GM11168 (cell line): ENCODE results near the gene CEP128.

Experiments used
- in situ Hi-C: fragments of 300-500 bp; cut with MboI; formaldehyde crosslinking; loops from one replicate; pipeline ENCODE4 v1.12.0; 2022; ENCODE audit warnings: low sequenced_read_pairs; ENCODE audit not compliant: unreplicated experiment

The CEP128 gene

DNA sequence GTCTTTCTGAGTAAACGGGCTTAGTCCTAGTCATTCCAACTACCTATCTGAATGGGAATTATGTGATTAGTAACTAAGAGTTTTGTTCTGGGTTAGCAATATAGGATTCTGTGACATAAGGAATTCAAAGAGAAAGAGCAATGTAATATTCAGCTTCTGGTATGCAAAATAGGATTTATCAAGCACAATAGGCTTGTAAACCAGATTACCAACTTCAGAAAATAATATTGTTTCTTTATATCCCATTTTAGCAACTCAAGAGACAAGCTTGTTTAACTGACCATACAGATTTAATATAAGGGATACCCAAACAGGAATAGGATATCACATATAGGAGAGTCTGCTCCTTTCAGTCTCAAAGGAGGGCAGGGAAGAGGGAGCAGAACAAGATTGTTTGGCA, 240.9 kb downstream of the CEP128 start:
- in situ Hi-C loops = no loop called here

DNA sequence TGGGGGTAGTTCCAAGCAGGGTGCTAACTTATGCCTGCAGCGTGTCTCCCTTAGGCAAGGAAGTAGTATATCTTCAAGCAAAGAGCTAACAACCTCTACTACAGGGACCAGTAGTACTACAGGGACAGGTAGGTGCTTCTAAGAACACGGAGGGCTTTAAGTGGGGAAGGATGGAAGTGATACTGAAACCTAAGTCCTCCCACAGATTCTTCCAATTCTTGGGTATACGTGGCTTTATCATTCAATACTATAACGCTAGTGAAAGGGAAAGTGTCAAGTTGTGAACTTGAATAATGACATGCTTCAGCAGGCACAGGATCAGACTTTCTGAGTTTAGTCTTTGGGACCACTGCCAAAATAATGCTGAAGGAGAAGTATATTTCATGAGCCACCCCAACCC, 241.7 kb downstream of the CEP128 start:
- in situ Hi-C loops = no loop called here

DNA sequence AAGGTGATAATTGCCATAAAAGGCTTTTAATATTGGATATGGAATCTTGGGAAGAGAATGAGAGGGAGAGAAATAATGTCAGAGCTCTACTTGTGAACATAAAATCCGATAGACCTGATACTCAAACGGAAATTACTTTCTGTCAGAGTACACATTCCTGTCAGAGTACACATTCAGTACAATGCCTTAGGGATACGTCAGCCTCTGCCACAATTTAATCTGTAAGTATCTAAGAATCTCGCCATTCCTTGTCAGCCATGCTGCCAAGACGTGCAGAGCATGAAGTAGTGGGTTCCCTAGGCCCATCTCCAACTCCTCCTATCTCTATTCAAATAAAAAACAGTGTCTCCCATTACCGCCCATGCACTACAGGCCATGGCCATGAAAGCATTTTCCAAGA, 242.6 kb downstream of the CEP128 start:
- in situ Hi-C loops = no loop called here

DNA sequence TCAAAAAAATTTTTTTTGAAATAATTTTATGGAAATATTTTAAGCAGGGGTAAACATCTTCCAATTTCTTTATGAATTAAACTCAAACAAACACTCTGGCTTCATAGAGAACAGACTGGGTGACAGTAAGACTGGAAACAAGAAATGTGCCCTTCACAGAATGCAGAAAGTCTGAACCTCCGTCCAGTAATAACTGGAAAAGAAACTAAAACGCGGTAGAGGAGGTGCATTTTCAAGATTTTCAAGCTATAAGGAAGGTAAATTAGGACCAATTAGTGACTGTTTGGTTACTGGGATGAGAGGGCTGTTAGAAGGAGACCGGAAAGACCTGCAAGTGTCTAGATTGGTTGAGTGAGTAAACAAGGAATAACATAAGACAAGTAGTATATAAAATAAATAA, 245.7 kb downstream of the CEP128 start:
- in situ Hi-C loops = no loop called here

DNA sequence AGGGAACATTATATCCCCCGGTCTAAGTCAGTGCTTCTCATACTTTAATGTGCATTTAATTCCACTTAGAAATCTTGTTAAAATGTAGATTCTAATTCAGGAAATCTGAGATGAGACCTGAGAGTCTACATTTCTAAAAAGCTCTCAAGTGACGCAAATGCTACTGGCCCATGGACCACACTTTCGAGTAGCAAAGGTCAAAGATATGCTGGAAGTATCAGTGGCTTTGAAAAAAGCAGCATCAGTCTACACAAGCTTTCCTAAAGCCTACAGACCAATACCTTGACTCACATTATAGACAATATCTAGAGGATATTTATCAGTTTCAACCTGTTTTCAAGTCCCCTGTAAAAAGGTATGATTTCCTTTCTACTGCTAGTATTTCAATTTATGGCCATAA, 248.6 kb downstream of the CEP128 start:
- in situ Hi-C loops = no loop called here

DNA sequence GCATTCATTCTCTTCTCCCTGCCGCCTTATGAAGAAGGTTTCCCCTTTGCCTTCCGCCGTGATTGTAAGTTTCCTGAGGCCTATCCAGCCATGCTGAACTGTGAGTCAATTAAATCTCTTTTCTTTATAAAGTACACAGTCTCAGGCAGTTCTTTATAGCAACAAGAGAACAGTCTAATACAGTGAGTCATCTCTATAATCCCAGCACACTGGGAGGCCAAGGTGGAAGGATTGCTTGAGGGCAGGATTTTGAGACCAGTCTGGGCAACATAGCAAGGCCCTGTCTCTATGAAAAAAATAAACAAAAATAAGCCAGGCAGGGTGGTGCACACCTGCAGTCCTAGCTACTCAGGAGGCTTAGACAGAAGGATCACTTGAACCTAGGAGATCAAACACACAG, 259.9 kb downstream of the CEP128 start:
- in situ Hi-C loops = no loop called here

DNA sequence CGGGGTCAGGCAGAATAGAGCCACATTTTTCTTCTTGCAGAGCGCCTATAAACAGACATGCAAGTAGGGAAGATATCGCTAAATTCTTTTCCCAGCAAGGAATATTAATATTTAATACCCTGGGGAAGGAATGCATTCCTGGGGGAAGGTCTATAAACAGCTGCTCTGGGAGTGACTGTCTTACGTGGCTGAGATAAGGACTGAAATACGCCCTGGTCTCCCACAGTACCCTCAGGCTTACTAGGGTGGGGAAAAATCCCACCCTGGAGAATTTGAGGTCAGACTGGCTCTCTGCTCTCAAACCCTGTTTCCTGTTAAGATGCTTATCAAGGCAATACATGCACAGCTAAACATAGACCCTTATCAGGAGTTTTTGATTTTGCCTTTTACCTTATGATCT, 262.3 kb downstream of the CEP128 start:
- in situ Hi-C loops = no loop called here

DNA sequence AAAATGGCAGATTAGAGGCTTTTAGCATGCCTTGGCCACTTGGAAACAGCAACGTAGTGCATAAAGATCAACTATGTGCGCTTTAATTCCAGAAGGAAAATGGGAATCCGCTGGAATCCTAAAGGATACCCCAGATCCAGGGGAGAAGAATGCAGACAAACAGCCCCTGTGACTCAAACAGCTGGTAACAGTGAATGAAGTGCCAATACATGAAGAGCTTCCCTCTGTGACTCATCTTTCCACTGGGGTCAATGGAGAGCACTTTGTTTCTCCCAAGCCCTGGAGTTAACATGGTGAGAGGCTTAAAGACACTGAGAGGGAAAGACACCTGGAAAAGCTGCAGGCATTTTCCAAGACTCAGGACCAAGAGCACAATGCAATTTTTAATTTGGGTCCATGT, 263.1 kb downstream of the CEP128 start:
- in situ Hi-C loops = no loop called here

DNA sequence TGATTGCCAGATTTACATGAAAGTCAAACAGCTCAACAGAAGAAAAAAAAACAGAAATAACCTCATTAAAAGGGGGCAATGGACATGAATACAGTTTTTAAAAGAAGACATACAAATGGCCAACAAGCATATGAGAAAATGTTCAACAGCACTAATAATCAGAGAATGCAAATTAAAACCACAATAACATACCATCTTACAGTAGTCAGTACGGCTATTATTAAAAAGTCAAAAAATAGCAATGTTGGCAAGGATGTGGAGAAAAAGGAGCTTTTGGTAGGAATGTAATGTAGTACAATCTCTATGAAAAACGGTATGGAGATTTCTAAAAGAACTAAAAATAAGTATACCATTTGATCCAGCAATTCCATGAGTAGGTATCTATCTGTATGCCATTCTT, 272.1 kb downstream of the CEP128 start:
- in situ Hi-C loops = no loop called here

DNA sequence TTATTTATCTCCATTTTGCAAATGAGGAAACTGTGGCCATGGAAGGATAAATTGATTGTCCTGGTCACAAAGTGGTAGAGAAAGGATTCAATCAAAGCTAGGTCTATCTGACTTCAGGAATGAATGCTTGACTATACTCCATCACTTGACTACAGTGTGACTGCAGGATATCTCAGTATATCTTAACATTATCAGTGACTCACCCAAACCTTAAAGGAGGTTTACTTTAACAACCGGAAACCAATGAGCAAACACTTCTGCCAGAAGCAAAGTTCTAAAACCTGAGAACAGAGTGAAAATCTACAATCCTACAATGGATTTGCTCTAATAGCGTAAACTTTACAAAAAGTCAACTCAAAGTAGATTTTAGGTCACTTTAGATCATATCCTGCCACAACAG, 277.0 kb downstream of the CEP128 start:
- in situ Hi-C loops = no loop called here

DNA sequence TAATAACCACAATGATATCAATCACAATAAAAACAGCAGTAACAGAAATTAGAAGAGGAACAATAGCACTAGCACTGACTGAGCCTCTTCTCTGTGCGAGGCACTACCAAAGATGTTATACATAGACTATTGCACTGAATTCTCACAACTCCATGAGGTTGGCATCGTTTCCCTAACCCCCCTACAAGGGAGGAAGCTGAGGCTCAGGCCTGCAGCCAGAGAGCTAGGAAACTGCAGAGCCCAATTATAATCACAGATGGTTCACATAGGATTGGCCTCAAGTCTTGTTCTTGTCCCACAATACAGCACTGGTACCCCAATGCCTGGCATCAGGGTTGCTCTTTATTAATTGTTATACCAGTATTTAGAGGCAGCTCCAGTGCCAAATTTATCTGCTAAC, 278.0 kb downstream of the CEP128 start:
- in situ Hi-C loops = no loop called here

DNA sequence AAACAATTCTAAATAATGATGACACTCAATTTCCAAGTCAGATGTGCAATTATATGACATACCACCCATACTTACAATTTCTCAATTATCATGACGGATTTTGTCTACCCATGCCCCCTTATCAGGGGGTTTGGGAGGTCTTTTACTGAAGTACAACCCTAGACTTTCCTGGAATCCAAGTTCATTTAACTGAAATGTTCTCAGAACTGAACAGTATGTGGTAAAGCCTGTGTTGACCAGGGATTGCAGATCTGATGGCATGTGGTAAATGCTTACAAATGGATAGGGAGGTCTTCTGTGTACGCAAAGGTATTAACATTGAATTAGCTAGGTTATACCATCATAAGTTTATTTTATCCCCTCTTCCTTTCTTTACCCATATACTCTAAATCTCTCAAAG, 281.8 kb downstream of the CEP128 start:
- in situ Hi-C loops = no loop called here

DNA sequence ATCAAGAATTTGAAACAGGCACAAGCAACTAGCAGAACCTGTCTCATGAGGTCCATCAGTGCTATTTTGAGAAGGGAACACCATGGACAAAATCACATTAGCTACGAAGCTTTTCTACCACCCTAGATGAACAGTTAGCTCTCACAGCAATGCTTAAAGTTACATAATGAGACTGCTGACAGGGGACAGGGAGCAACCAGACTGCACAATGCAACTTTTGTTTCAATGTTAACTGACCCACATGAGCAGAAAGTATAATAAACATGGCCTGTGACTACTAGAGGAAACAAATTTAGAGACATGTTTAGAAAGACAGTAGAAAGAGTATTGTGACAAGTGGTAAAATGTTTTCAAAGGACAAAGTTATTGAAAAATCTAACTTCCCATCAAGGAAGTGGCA, 282.8 kb downstream of the CEP128 start:
- in situ Hi-C loops = no loop called here

DNA sequence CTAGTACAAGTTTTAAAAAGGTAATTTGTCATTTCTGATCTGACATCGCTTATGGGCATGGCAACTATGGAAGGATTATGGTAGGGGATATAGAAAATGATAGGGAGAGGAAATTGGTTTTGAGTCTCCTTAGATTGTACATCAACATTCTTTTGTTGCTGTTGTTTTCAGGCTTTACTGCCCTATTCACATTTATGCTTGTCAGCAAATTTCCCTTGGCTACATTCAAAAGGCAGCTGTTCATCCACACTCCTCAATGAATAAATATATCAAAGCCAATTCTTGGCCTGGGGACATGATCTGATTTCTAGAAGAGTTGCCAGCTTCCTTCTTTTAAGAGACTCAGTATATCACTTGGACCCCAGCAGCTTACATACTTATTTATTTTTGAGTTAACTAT, 283.4 kb downstream of the CEP128 start:
- in situ Hi-C loops = no loop called here

DNA sequence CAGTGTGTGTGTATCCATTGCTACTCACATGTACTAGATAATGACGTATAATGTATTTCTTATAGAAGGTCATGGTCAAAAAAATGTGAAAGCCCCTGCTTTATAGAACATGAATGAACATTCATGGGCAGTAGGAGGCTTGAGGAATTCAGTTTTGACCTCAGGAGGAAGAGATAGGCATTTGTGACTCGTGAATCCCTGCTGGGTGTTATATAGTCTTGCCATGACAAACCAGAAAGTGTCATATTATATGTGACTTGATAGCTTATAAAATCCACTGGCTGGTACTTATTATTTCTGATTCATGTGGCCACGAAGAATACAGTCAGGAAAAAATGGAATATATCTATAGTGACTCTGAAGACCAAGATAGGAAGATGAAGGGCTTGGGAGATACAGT, 287.6 kb downstream of the CEP128 start:
- in situ Hi-C loops = no loop called here

DNA sequence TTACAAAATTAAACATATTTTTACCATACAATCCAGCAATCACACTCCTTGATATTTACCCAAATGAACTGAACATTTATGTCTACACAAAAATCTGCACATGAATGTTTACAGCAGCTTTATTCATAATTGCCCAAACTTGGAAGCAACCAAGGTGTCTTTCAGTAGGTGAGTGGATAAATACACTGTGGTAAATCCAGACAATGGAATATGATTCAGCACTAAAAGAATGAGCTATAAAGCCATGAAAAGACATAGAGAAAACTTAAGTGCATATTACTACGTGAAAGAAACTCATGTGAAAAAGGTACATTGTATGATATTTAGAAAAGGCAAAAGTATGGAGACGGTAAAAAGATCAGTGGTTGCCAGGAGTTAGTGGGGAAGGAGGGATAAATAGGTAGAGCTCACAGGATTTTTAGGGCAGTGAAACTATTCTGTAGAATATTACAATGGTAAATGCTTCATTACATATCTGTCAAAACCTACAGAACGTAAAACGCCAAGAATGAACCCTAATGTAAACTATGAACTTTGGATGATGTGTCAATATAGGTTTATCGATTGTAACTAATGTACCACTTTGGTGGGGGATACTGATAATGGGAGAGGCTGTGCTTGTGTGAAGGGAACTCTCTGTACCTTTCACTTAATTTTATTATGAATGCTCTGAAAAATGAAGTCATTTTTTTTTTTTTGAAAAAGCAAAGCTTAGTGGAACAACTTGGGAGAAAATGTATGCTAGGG, 295.7 kb downstream of the CEP128 start:
- in situ Hi-C loops = no loop called here

DNA sequence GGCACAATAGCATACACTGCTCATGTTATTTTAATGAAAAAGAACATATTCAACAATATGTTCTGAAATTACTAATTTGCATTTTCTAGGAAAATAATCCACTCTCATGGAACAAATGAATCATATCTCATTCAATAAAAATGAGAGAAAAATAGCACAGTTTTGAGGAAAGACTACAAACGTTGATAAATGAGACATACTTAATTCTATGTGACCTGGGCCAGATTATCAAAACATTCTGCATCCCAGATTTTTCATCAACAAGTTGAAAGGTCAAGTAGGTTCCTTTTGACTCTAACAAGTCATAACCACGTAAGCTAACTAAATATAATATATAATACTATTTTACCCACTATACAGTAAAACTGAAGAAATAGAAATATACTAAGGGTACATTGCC, 296.7 kb downstream of the CEP128 start:
- in situ Hi-C loops = no loop called here

DNA sequence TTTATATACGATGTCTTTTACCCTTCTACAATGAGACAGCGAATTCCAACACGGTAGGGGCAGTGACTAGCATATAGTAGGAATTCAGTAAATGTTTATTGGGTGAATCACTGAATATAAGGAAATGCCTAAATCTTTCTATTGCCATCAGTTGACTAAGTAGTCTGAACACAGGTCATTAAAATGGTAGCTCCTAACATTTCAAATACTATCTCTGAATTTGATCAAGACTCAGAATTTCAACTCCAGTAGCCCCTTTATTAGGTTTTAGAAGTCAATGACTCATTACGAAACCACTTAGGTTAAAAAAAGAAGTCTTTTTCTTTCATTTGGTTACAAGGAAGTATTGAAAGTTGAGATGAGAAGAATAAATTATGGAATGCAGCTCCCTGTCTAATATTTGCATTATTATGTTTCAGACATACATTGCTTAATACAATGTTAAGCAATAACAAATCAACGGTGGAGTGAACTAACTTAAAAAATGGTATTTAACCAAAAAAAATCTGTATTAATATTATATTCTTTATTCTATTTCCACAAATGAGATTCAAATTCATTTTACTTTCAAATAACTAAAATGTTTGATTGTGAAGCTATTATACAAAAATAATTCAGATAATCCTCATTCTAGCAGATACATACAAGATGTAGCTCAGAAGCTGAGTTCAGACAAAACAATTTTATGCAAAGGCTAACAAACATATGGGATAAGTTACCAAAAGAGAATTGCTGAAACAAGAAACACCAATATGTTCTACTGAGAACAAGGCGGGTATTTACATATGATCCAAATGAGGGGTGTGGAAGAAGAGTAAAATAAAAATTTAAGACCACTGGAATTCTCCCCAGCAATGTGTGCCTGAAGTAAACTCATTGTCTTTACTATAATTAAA, 302.7 kb downstream of the CEP128 start:
- in situ Hi-C loops = no loop called here

DNA sequence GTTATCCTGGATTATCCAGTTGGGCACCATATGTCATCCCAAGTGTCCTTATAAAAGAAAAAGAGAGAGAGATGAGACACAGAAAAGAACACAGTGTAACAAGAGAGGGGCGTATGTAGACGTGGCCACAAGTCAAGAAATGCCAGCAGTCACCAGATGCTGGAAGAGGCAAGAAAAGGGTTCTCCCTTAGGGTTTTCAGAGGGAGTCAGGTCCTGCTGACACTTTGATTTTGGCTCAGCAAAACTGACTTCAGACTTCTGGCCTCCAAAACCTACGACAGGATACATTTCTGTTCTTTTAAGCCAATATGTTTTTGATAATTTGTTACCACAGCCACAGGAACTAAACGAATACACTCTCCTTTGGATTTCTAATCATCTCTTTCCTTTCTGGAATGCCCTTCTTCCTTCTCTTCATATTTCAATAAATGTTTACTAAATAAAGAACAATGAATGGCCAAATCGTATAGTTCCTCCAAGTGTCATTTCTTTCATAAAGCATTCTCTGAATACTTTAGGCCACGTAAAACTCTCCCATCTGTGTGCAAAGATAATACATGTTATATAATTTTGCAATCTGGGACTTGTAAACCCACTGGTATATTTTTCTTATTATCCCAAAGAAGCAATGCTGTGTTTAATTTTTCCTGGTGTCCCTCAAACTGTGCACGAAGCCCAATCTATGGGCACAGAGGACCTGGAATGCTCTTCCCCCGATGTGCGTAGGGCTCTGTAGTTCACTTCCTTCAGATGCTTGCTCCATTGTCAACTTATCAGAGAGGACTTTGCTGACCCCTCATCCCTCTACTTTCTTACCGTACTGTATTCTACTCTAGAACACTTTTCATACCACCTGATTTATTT, 303.6 kb downstream of the CEP128 start:
- in situ Hi-C loops = no loop called here

DNA sequence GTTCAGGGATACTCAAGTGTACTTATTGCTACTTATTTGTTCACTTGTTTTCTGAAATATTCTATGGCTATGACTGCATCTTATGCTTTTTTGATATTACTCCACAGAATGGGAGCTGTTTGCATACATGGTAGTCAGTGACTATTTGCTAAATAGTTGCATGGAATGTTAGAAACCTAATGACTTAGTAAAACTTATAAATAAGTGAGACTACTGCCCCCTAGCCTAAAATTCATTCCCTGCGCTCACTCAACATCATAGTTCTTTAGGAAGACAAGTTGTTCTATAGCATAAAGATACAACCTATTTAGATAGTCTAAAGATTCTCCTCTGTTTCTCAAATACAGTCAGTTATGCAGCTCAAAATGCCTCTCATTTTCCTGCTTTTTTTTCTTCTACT, 305.5 kb downstream of the CEP128 start:
- in situ Hi-C loops = no loop called here
